Measurements from ENCODE around the gene HOXB2.

DNA sequence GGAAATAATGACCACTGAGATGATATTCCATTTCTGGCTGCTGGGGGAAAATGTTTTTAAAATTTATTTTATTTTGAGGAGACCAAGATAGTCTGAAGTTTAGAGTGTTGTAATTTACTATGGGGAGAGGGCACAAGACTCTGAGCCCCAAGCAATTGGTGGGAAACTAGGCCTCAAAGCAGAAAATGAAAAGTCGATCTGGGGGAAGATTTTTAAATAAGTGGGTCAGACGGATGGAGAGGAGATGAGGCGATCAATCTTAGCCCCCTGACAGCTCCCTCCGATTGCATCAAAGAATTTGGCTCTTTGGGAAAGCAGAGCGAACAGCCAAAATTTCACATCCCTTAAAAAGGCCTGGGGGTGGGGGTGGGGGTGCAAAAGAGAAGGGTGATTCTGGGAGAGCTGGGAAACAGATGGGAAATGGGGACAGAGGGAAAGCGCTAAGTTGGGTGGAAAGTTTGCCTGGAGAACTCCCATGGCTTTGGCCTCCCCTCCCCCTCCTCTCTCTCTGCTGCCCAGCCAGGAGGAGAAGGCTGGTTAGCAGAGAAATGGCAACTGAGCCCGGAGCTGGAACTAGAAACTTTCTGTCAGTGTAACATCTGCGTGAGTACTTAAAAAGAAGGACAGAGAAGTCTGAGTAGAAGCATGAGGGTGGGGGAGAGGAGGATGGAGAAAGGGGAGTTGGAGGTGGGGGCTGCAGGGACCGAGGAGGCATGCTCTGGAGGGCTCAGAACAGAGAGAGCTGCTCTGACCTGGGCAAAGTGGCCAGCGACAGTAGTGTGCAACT is 1.4 kb upstream of the HOXB2 start:
- TF ChIP-seq ISL1 (CRISPR knock-in tag; IDR thresholded peaks at IDR 0.05) (no peak), OSR1 (CRISPR knock-in tag; IDR thresholded peaks at IDR 0.05) (no peak), ARNTL (CRISPR knock-in tag; IDR thresholded peaks at IDR 0.05; ENCODE audit: borderline replicate concordance, low read depth) (no peak), ZFP30 (CRISPR knock-in tag; IDR thresholded peaks at IDR 0.05) (no peak), BACH2 (CRISPR knock-in tag; IDR thresholded peaks at IDR 0.05; ENCODE audit: borderline replicate concordance) (no peak), TCF4 (CRISPR knock-in tag; IDR thresholded peaks at IDR 0.05; ENCODE audit: borderline replicate concordance) (no peak), ZNF70 (CRISPR knock-in tag; IDR thresholded peaks at IDR 0.05) (no peak)
- TF ChIP-seq, protein P1, sequence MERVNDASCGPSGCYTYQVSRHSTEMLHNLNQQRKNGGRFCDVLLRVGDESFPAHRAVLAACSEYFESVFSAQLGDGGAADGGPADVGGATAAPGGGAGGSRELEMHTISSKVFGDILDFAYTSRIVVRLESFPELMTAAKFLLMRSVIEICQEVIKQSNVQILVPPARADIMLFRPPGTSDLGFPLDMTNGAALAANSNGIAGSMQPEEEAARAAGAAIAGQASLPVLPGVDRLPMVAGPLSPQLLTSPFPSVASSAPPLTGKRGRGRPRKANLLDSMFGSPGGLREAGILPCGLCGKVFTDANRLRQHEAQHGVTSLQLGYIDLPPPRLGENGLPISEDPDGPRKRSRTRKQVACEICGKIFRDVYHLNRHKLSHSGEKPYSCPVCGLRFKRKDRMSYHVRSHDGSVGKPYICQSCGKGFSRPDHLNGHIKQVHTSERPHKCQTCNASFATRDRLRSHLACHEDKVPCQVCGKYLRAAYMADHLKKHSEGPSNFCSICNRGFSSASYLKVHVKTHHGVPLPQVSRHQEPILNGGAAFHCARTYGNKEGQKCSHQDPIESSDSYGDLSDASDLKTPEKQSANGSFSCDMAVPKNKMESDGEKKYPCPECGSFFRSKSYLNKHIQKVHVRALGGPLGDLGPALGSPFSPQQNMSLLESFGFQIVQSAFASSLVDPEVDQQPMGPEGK (CRISPR knock-in tag; IDR thresholded peaks at IDR 0.05; ENCODE audit: borderline replicate concordance), result no peak
- TF ChIP-seq, protein P2, sequence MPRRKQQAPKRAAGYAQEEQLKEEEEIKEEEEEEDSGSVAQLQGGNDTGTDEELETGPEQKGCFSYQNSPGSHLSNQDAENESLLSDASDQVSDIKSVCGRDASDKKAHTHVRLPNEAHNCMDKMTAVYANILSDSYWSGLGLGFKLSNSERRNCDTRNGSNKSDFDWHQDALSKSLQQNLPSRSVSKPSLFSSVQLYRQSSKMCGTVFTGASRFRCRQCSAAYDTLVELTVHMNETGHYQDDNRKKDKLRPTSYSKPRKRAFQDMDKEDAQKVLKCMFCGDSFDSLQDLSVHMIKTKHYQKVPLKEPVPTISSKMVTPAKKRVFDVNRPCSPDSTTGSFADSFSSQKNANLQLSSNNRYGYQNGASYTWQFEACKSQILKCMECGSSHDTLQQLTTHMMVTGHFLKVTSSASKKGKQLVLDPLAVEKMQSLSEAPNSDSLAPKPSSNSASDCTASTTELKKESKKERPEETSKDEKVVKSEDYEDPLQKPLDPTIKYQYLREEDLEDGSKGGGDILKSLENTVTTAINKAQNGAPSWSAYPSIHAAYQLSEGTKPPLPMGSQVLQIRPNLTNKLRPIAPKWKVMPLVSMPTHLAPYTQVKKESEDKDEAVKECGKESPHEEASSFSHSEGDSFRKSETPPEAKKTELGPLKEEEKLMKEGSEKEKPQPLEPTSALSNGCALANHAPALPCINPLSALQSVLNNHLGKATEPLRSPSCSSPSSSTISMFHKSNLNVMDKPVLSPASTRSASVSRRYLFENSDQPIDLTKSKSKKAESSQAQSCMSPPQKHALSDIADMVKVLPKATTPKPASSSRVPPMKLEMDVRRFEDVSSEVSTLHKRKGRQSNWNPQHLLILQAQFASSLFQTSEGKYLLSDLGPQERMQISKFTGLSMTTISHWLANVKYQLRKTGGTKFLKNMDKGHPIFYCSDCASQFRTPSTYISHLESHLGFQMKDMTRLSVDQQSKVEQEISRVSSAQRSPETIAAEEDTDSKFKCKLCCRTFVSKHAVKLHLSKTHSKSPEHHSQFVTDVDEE (CRISPR knock-in tag; IDR thresholded peaks at IDR 0.05), result no peak
- TF ChIP-seq, protein P3, sequence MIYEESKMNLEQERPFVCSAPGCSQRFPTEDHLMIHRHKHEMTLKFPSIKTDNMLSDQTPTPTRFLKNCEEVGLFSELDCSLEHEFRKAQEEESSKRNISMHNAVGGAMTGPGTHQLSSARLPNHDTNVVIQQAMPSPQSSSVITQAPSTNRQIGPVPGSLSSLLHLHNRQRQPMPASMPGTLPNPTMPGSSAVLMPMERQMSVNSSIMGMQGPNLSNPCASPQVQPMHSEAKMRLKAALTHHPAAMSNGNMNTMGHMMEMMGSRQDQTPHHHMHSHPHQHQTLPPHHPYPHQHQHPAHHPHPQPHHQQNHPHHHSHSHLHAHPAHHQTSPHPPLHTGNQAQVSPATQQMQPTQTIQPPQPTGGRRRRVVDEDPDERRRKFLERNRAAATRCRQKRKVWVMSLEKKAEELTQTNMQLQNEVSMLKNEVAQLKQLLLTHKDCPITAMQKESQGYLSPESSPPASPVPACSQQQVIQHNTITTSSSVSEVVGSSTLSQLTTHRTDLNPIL (CRISPR knock-in tag; IDR thresholded peaks at IDR 0.05; ENCODE audit: low read depth), result no peak
